HG02943 (cell line): ENCODE measurements around the gene SCLY.

Experiments
- ATAC-seq: cut with Tn5 transposase; IDR thresholded peaks from one replicate; pipeline ENCODE4 v1.9.1; 2021; ENCODE audit warnings: mild to moderate bottlenecking, low read depth, moderate library complexity; ENCODE audit not compliant: unreplicated experiment

The SCLY gene

DNA sequence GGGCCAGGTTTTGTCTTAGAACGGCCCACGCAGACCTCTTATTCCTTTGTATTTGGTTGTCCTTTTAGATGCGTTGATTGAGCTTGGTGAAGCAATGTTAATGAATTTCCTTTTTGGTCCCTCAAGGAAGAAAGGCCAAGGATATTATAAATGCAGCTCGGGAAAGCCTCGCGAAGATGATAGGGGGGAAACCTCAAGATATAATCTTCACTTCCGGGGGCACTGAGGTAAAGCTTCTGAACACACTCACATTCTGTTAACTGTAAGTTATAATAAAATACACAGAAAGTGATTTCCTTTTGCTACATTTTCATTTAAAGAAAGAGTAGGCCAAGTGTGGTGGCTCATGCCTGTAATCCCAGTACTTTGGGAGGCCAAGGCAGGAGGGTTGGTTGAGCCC, 7.1 kb downstream of the SCLY start:
- no peak for ATAC-seq

DNA sequence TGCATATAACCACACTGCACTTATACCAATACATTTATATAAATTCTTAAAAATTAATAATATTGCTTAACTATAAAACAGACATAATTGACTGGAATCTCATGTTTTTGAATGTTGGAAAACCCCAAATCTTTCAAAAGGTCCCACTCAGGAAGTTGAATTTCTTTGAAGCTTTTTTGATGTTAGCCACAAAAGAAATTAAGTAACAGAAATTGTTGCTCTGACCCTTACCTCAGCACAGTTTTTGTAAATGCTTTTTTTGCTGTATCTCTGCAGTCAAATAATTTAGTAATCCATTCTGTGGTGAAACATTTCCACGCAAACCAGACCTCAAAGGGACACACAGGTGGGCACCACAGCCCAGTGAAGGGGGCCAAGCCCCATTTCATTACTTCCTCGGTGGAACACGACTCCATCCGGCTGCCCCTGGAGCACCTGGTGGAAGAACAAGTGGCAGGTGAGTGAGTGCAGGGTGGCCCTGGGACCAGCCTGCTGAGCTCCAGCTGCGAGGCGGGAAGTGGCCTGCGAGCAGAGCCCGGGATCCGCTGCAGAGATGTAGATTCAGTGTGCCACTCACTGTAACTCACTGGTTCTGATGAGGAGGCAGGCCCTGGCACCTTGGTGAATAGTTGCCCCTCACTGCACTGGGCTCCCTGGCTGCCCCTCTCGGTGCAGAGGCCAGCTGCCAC, 8.4 kb downstream of the SCLY start:
- no peak for ATAC-seq

DNA sequence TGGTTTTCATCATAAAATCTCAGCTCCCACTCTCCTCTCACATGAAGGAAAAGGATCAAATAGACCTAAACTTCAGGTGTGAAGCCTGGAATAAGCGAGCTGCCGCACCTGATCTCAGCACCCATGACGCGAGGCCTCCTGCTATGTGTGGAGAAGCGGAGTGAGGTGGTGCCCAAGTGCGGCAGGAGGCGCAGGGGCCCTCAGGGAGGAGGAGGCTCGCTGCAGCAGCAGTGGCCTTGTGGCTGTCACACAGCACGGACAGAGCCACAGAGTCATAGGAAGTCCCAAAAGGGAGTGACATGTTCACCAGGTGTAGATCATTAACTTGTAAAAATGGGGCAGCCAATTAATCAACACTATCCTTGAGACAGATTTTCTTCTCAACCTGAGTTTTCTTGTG, 9.1 kb downstream of the SCLY start:
- ATAC-seq, result no peak

DNA sequence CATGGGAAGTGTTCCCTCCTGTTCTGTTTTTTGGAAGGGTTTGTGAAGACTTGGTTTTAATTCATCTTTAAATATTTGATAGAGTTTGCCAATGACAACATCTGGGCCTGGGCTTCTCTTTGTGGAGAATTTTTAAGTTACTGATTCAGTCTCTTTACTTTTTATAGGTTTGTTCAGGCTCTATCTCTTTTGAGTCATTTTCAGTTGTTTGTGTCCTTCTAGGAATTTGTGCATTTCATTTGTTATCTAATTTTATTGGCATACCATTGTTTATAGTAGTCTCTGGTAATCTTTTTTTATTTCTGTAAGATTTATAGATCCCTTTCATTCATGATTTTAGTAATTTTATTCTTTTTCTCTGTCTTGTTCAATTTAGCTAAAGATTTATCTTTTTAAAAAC, 14.6 kb downstream of the SCLY start:
- ATAC-seq, result no peak

DNA sequence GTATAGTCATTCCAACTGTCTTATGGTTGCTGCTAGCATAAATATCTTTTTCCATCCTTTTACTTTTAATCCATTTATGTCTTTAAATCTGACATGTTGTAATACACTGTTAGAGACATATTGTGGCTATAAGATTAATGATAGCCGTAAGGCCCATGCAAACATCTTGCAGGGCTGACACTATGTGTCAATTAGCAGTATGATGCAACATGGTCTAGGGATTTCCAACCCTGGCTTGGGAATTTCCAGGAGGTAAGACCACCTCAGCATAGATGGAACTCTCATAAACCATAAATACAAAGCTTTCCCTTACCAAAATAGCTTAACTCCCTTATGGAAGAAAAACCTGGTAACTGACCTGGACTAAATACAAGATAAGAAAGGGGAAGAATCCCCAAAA, 16.5 kb downstream of the SCLY start:
- ATAC-seq, result no peak

DNA sequence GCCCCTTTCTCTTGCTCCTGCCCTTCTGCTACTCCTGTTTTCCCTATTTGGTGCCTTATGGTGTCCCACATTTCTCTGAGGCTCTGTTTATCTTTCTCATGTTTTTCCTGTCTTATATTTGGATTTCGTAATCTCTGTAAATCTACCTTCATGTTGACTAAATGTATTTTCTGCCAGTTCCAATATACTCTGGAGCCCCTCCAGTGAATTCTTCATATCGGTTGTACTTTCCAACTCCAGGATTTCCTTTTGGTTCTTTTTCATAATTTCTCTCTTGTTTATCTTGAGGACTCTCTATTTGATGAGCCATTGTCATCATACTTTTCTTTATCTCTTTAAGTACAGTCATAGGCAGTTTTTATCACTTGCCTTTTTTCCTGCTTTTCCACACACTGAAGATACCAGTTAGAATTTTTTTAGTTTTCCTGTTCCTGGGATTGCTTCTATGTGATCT, 19.1 kb downstream of the SCLY start:
- no peak for ATAC-seq

DNA sequence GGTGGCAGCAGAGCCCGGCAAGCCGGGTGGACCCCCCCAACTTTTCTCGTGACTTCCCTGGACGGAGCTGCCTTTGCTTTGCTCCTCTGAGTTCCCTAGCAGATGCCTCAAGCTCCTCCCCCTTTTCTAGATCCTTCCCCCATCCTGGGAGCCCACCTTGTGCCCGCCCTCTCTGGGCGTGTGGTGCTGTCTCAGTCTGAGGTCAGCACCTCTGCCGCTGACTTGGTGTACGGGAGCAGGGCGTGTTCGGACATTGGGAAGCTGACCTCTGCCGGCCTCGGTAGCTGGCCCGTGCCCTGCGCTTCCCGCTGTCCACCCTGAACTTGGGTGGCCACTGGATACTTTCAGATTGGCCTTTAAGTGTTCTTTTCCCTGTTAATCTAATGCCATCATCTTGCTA, 19.7 kb downstream of the SCLY start:
- no peak for ATAC-seq

DNA sequence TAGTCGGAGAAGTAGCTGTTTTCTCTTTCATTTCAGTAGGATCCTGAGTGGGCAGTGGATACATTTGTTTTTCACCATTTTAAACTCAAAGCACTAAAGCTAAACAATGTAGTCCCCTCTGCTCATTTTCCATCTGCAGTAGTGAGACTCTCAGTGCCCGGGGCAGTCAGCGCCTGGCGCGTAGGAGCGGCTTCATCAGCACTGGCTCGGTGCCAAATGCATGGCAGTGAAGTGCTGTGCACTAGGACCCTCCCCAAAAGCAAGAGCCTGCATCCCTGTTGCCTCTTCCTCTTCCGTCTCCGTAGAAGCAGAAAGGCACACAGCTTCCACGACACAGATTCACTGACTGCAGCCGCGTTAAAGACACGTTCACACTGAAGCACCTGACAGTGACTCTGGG, 20.3 kb downstream of the SCLY start:
- no peak for ATAC-seq

DNA sequence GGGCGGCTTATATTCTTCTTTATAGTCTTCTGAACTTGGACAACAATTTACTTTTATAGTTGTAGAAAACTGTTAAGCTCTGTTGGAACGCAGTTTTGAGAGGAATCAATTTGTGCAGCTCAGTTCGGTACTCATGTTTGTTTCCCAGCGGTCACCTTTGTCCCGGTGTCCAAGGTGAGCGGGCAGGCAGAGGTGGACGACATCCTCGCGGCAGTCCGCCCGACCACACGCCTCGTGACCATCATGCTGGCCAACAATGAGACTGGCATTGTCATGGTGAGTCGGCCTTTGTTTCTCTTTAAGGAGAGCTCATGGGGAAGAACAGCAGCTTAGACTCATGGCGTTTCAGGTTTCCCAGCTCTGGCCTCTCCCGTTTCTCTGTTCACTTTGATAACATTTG, 20.8 kb downstream of the SCLY start:
- ATAC-seq, result no peak

DNA sequence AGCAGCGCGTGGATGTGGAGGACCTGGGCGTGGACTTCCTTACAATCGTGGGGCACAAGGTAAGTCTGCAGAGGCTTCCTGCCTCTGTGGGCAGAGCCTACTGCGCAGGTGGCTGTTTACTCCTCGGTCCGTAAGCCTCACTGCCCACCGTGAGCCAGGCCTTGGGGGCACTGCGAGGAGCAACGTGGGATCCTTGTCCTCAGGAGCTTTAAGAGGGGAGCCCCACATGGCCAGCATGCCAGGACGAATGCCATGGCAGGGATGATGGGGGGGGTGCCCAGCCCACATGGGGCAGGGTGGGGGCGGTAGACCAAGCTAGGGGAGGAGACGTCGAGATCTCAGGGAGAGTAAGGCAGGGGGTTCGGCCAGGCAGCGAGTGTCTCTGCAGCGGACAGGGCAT, 21.4 kb downstream of the SCLY start:
- ATAC-seq, result no peak

DNA sequence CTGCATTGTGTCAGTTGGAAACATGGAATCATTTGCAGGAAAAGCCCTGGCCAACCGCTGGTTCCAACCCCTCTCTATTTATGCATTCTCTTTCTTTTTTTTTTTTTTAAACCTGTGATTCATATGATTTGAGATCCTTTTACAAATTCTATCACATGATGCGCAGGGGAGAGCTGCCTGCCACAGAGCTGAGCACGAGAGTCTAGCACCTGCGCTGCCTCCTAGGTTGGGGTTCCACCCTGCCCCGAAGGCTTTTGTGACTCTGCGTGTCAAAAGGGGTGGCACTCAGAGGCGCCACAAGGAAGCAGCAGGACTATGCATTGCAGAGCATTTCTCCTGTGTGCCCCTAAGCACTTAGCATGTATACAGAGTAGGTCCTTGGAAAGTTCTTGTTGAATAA, 22.0 kb downstream of the SCLY start:
- no peak for ATAC-seq

DNA sequence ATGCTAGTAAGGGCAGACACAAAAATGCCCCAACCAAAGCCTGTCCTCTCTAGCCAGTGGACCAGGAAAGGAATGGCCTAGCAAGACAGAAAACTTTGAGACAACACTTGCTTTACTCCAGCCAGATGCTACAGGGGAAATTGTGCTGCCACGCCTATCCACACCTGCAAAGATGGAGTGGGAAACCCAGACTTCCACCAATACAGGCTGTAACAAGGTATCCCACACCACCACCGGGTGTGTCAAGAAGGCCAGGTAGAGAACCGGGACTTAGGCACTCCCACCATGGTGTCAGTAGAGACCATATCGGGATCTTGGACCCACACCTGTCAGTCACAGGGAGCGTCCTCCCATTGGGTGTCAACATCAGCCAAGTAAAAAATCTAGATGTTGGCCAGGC, 23.1 kb downstream of the SCLY start:
- no peak for ATAC-seq

DNA sequence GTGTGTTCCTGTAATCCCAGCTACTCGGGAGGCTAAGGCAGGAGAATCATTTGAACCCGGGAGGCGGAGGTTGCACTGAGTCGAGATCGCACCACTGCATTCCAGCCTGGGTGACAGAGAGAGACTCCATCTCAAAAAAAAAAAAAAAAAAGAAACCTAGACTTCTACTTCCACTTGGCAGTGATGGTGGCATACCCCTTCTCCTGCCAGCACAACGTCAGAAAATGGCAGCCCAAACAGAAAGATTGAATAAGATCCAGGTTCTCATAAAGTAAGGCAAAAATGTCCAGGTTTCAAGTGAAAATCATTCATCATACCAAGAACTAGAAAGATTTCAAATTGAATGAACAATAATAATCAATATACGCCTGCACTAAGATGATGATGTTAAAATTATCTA, 24.0 kb downstream of the SCLY start:
- no peak for ATAC-seq

DNA sequence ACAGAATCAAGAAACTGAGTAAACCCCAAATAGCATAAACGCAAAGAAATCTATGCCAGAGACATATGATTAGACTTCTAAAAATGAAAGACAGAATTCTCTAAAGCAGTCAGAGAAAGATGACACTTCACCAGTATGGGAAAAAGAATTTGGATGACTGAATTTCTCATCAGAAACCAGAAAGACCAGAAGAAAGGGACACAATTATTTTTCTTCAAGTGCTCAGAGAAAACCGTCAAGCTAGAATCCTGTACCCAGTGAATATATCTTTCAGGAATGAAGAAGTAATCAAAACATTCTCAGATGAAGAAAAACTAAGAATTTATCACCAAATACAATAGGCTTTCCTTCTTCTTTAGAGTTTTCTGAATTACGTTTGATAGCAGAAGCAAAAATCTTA, 25.1 kb downstream of the SCLY start:
- ATAC-seq, result no peak

DNA sequence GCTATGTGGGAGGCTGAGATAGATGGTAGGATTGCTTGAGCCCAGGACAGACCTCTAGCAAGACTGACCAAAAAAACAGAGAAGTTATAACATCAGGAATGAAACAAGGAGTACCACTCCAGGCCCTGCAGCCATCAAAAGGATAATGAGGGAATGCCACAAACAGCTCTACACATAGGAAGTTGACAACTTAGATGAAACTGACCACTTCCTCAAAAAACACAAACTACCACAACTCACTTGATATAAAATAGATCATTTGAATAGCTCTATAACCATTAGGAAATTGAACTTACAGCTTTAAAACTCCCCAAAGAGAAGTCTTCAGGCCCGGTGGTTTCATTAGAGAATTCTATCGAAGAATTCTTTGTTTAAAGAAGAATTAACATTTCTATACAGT, 26.4 kb downstream of the SCLY start:
- no peak for ATAC-seq

DNA sequence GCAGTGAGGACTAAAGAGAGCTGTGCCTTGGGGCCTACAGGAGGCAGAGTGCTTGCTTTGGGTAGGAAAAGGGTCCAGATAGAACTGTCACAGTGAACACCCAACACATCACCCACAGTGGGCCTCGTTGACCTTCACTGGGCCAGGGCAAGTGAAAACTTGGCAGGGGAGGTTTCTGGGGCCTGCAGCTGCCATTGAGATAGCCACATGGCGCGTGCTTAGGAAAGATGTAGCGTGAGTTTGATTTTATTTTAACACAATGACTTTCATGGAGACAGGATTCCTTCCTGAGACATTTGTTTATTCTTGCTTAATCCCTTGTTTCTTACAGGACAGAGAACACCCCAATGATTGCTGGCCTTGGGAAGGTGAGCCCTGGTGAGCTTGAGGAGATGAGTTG, 30.1 kb downstream of the SCLY start:
- ATAC-seq, result no peak

DNA sequence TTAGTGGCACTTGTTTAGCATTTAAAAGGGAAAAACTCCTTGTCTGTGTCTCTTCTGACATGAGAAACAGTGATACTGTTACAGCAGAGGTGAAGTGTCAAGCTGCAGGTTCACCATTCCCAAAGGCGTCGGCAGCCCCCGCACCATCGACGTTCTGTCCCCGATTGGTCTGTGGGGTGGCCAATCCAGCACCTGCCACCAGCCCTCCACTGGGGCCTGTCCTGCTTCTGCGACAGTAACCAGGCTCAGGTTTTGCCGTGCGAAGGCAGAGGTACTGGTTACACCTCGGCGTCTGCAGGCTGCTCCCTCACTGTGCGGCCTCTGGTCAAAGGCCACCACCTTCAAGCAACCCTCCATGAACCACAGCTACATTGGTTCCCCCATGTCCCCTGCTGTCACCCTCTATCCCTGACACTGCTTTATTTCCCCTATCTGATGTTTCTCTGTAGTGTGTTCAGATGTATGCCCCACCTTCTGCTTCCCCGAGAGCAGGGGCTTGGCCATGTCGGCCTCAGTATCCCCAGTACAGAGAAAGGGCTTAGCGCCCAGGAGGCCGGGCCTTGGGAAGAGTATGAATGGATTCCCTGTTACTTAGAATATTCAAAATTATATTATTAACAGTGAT, 30.7 kb downstream of the SCLY start:
- no peak for ATAC-seq

DNA sequence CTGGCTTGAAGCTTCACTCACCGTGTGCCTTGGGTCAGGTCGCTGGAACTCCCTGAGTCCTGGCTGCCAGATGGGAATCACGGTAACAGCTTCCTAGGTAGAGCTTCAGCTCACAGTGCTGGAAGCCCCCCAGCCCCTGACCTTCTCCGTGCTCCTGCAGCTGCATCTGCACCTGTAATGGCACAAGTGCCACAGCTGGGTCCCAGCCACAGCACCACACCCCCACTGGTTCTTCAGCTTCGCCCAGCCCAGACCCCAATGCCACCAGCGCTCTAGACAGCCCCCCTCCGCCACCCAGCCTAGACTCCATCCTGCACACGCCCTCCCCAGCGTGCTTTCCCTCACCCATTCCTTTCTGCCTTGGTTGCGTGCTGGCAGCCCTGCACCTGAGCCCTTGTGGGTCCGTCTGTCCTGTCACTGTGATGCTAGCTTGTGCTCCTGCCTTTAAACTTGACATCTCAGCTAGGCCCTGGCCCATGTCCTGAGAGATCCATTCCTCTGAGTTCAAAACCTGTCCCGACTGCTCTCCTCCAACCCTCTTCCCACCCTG, 31.8 kb downstream of the SCLY start:
- no peak for ATAC-seq

DNA sequence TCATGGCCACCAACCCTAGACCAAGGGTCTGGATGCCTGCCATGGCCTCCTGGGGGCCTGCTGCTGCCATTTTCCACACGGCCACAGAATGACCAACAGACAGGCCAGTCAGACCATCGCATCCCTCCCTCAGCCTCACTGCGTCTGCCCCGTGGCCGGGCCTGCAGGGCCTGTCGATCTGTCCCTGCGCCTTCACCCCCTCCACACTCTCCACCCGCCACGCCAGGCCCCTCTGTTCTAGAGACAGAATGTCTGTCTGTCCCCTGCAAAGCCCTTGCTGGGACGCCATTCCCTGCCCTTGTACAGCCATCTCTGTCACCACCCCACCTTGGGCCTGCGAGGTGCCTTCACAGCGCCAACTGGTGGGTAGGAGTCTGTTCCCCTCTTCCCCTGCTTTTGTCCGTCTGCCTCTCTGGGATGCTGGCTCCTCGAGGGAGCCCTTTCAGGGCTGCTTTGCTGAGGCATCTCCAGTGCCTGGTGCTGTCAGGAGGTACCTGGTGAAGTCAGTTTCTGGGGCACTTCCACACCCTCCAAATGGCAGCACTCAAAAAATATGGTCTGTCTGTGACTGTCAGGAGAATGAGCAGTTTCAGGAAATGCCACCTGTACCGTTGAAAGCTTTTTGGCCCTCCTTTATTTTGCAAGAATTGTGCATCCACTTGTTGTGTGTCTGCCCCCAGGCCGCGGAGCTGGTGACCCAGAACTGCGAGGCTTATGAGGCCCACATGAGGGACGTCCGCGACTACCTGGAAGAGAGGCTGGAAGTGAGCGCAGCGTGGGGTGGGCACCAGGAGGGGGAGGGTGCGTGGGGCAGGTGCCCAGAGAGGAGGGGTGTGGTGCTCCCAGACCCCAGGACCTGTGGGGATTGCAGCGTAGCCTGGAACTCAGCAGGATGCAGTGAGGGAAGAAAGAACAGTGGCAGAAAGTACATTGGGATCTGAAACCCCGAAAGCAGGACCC, 32.7 kb downstream of the SCLY start:
- no peak for ATAC-seq

DNA sequence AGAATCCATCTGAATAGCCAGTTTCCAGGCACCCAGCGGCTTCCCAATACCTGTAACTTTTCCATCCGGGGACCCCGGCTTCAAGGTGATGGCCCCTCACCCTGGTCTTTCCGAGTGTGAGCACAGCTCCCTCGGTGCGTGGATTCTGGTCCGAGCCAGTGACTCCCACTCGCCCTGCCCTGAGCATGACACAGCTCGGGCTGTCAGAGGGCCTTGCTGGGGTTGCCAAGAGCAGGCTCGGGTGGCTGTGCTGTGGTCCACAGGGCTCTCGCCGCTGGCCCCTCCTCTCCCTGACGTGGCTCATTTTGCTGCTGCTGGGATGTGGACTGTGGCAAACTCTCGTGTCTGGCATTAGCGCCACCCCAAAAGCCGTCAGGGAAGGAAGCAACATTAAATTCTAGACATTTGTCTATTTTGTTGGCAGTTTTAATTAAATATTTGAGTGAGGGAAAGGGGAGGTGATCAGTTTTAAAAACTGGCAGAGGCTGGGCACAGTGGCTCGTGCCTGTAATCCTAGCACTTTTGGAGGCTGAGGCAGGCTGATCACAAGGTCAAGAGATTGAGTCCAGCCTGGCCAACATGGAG, 33.7 kb downstream of the SCLY start:
- ATAC-seq, result no peak

DNA sequence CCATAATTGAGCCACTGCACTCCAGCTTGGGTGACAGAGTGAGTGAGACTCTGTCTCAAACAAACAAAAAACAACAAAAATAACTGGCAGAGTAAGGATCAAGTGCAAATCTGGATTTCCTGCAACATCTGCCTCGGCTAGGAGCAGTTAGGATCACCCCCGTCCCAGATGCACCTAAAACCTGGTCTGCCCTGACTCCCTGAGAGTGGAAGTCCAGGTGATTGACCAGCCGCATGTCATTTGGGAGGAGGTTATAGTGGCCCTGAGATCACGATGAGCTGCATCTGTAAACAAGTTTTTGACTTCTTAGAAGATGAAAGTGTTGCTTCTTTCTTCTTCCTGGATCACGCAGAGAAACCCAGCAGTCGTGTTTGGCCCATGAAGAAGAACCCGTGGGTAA, 34.3 kb downstream of the SCLY start:
- ATAC-seq, result no peak
